WERI-Rb-1 (cell line): ENCODE measurements around the gene SLC25A5.

Experiments used
- DNase-seq: peaks from one replicate; pipeline ENCODE4 v3.0.0-alpha.2; 2020
- H3K27ac ChIP-seq: fragments of 250-450 bp; sonication (Bioruptor Pico); 2 replicates; pipeline ENCODE4 v1.5.1; 2020; ENCODE audit warnings: mild to moderate bottlenecking, moderate library complexity
- H3K27me3 ChIP-seq: fragments of 250-450 bp; sonication (Bioruptor Pico); 2 replicates; pipeline ENCODE4 v1.5.1; 2021; ENCODE audit warnings: mild to moderate bottlenecking, low read depth, moderate library complexity; ENCODE audit not compliant: insufficient read depth, severe bottlenecking
- H3K36me3 ChIP-seq: fragments of 250-450 bp; sonication (Bioruptor Pico); 2 replicates; pipeline ENCODE4 v1.5.1; 2020; ENCODE audit warnings: mild to moderate bottlenecking, moderate library complexity
- H3K4me3 ChIP-seq: 2 replicates; pipeline ENCODE4 v1.5.1; 2011; ENCODE audit warnings: low read depth, mild to moderate bottlenecking, control low read depth, low read length
- H3K9me3 ChIP-seq: fragments of 250-450 bp; sonication (Bioruptor Pico); 2 replicates; pipeline ENCODE4 v1.5.1; 2021; ENCODE audit warnings: mild to moderate bottlenecking, moderate library complexity; ENCODE audit not compliant: severe bottlenecking
- CTCF ChIP-seq: IDR thresholded peaks from 2 replicates; pipeline ENCODE4 v1.5.1; 2011; ENCODE audit warnings: low read depth, mild to moderate bottlenecking, control low read depth, inconsistent platforms, low read length

Gene SLC25A5

GRCh38 chrX:119455264-119455663, 13.0 kb upstream of the SLC25A5 start:
- Histone ChIP-seq H3K4me3 (no peak overlapping the region), H3K36me3 (no peaks in the 10 kb centered on the region), H3K9me3 (no peaks in the 10 kb centered on the region), H3K27me3 (peaks cover 5% of the 10 kb centered on the region), H3K27ac (no peak overlapping the region)
- TF ChIP-seq CTCF, result no peak
- DNase-seq, result no peak

DNA sequence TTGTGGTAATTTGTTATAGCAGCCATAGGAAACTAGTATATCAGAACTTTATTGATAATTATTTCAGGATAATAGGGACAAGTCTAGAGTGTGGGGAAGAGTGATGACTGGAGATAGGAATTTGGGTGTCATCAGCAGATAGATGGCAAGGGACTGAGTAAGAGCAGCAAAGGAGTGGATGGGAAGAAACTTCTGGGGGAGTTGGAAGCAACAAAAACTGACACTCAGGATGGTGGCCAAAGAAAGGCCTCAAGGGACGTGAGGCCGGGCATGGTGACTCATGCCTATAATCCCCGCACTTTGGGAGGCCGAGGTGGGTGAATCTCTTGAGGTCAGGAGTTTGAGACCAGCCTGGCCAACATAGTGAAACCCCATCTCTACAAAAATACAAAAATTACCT, 9.1 kb upstream of the SLC25A5 start:
- Histone ChIP-seq H3K4me3 (no peak overlapping the region), H3K9me3 (no peaks in the 10 kb centered on the region), H3K27ac (no peak overlapping the region), H3K36me3 (no peaks in the 10 kb centered on the region), H3K27me3 (peaks cover 2% of the 10 kb centered on the region)
- no peak for DNase-seq
- TF ChIP-seq CTCF, result no peak

DNA sequence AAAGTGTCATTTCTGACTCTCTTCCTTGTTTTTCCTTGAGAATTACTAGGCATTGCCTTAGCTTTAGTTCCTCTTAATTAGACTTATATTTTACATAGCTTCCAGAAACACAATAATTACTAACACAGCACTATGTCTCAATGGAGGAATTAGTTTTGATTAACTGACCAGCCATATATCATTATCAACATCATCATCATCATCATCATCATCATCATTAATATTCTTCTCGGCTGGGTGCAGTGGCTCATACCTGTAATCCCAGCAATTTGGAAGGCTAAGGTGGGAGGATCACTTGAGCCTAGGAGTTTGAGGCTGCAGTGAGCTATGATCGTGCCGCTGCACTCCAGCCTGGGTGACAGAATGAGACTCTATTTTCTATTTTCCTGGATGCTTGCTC, 2.7 kb upstream of the SLC25A5 start:
- Histone ChIP-seq H3K36me3 (peaks cover 7% of the 10 kb centered on the region), H3K27me3 (peaks cover 9% of the 10 kb centered on the region), H3K27ac (no peak overlapping the region), H3K4me3 (no peak overlapping the region), H3K9me3 (no peaks in the 10 kb centered on the region)
- DNase-seq, result no peak
- no peak for TF ChIP-seq CTCF

DNA sequence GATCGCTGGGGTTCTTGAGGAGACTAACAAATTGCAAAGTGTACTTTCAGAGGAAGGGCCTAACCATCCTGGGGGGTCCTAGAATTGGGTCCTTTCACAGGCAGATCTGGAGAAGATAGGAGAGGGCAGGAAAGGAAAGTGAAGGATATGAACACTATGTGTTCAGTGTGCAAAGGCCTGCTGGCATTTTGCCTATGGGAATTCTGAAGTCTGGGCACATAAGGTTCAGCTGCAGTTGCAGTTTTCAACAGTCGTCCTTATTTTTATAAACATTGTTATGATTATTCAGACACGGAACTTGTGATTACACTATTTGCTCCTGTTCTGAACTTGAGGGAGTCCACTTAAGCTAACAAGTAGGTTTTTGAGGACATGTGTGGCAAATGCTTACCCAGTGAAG, 1.3 kb upstream of the SLC25A5 start:
- peaks cover 14% of the 10 kb centered on the region for H3K36me3 ChIP-seq
- no peak for TF ChIP-seq CTCF
- H3K27me3 ChIP-seq, result peaks cover 9% of the 10 kb centered on the region
- no peak overlapping the region for H3K4me3 ChIP-seq
- DNase-seq, result no peak
- no peaks in the 10 kb centered on the region for H3K9me3 ChIP-seq
- H3K27ac ChIP-seq, result no peak overlapping the region

DNA sequence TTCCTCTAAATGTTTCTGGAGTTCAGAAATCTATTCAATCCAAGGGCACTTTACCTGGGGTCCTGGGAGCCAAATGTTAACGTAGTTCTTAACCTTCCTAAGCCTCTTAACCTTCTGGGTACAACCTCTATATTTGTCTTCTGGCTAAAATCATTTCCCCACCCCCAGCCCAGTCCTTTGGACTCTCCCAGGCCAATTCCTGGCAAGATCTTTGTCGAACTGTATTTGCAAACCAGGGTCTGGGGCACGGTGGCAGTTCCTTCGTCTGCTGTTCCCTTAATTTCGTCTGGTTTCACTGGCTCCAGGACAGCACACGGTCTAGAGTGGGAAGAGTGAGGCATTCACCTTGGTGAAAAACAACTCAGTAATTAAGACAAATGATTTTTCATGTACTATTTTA, 811 bp upstream of the SLC25A5 start:
- no peak for DNase-seq
- Histone ChIP-seq H3K27ac (no peak overlapping the region), H3K9me3 (no peaks in the 10 kb centered on the region), H3K4me3 (no peak overlapping the region), H3K36me3 (peaks cover 14% of the 10 kb centered on the region), H3K27me3 (peaks cover 7% of the 10 kb centered on the region)
- TF ChIP-seq CTCF, result no peak

DNA sequence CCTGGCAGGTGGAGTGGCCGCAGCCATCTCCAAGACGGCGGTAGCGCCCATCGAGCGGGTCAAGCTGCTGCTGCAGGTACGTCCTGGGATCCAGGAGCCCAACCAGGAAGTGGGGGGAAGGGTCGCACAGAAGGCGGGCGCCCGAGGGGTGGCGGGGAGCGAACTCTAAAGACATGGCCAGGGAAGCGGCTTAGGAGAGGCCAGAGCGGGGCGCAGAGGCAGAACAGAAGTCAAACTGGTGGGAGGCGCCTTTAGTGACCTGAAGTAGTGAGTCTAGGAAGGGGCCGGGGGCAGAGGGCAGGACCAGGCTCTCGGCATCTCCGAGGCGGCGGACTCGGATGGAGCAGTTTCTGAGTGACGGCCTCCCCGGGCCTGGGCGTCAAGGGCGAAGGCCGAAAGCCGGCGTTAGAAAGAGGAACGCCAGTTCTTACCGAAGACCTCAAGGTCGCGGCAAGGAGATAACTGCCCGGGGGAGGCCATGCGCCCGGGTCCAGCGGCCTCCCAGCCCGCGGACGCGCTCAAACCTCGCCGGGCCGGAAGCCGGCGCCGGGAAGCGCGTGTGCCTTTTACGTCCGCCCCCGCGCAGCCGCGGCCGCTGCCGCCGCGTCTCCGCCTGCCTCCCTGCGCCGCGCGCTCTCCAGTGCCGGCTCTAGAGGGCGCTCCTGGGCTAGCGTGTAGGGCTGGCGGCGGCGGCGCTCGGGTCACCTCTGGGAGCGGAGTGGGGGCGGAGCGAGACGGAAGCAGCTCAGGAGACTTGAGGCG, 488 bp downstream of the SLC25A5 start:
- peak overlapping the region; percentile 87 for H3K27ac ChIP-seq
- DNase-seq, result peak; percentile 82
- peak; percentile 66 for TF ChIP-seq CTCF
- peak overlapping the region; percentile 81 for H3K4me3 ChIP-seq
- no peaks in the 10 kb centered on the region for H3K9me3 ChIP-seq
- H3K36me3 ChIP-seq, result peaks cover 14% of the 10 kb centered on the region
- peaks cover 7% of the 10 kb centered on the region for H3K27me3 ChIP-seq
